Naive B cell (primary cell): ENCODE results near the gene DIAPH2. TPM values are rescaled to one million over a fixed set of nuclear protein-coding genes. Genes with fewer than 3 reads are reported as not detected.

ENCODE experiments used
- ATAC-seq, 2 donors: fragments of 150-1000 bp; cut with Tn5 transposase; 2 replicates each; pipeline ENCODE4 v1.10.0; 2021; ENCODE audit warnings: low read depth in 2 of 2, mild to moderate bottlenecking in 2 of 2, moderate library complexity in 2 of 2
- DNase-seq: peaks from one replicate; pipeline ENCODE4 v3.0.0; 2022
- H3K27ac Mint-ChIP-seq, 6 donors: one replicate each; pipeline ENCODE4 v1.8.0; 2020 to 2022; ENCODE audit warnings: mild to moderate bottlenecking in 6 of 6, mixed read lengths in 6 of 6, moderate library complexity in 5 of 6, inconsistent platforms in 2 of 6
- H3K27me3 Mint-ChIP-seq, 3 donors: one replicate each; pipeline ENCODE4 v1.8.0; 2021 to 2022; ENCODE audit warnings: mixed read lengths in 3 of 3, mild to moderate bottlenecking in 1 of 3
- H3K36me3 Mint-ChIP-seq, 2 donors: one replicate each; pipeline ENCODE4 v1.8.0; 2020 to 2022; ENCODE audit warnings: mixed read lengths in 2 of 2, inconsistent platforms in 1 of 2, mild to moderate bottlenecking in 1 of 2
- H3K4me1 Mint-ChIP-seq, 3 donors: one replicate each; pipeline ENCODE4 v1.8.0; 2020 to 2022; ENCODE audit warnings: mixed read lengths in 3 of 3, inconsistent platforms in 1 of 3, mild to moderate bottlenecking in 1 of 3, moderate library complexity in 1 of 3
- H3K4me3 Mint-ChIP-seq, 8 donors: one replicate each; pipeline ENCODE4 v1.8.0; 2020 to 2022; ENCODE audit warnings: mild to moderate bottlenecking in 8 of 8, mixed read lengths in 8 of 8, moderate library complexity in 8 of 8, inconsistent platforms in 2 of 8
- H3K9me3 Mint-ChIP-seq, 7 donors: one replicate each; pipeline ENCODE4 v1.8.0; 2020 to 2022; ENCODE audit warnings: mixed read lengths in 7 of 7, mild to moderate bottlenecking in 5 of 7, inconsistent platforms in 2 of 7, moderate library complexity in 1 of 7
- polyA plus RNA-seq, 6 donors: library from polyadenylated mRNA; unstranded; fragments of 300-500 nt; fragmentation: Illumina TruSeq; gene quantifications; one replicate each; pipeline ENCODE4 v1.2.3, GENCODE V29; 2021; ENCODE audit warnings: low read depth in 6 of 6

The DIAPH2 gene
- polyA plus RNA-seq, 6 donors from 2014 or later: 6.4 to 15.2 (median 9.9) TPM

DNA sequence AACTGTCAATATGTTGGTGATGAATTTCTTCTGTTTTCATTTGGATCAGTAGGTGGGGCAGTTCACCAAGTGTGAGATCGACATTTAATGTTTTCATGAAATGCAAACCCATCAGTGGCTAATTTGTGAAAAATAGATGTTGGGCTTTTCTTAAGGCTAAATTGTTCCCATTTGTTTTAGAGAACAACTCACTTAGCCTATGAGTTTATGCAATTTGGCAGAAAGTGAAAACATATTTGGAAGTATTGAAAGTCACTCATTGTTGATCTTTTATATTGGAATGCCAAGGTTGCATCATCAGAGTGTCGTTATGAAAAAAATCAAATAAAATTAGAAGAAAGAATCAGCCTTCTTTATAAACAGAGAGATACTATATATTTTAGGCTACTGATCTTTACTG is 331.5 kb downstream of the DIAPH2 start:
- no peaks in the 10 kb centered on the region for H3K36me3 Mint-ChIP-seq
- no peak for DNase-seq
- peaks cover 0 to 2% (median 0%) of the 10 kb centered on the region in 7 donors for H3K9me3 Mint-ChIP-seq
- H3K27me3 Mint-ChIP-seq: no peaks in the 10 kb centered on the region
- no peaks in the 10 kb centered on the region for H3K4me1 Mint-ChIP-seq
- H3K4me3 Mint-ChIP-seq: no peak overlapping the region
- no peak overlapping the region for H3K27ac Mint-ChIP-seq
- ATAC-seq: no peak

DNA sequence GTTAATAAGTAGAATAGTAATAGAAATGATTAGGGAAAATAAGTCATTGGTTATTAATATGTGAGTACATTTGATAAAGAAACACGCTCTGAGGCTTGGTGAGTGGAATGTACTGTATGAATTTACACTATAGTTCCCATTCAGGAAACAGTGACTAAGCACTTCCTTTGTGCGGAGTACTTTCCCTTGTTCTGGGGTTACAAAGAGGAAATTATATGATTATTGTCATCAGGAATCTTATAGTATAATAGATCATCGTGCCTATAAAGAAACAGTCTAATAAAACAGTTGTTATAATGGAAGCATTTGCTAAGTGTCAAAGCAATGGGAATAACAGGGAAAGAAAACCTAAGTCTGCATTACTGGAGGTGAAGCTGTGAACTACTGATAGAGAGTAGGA is 337.0 kb downstream of the DIAPH2 start:
- H3K9me3 Mint-ChIP-seq: peaks cover 0 to 2% (median 0%) of the 10 kb centered on the region in 7 donors
- H3K4me1 Mint-ChIP-seq: no peaks in the 10 kb centered on the region
- no peaks in the 10 kb centered on the region for H3K27me3 Mint-ChIP-seq
- DNase-seq: no peak
- no peaks in the 10 kb centered on the region for H3K36me3 Mint-ChIP-seq
- no peak overlapping the region for H3K4me3 Mint-ChIP-seq
- no peak for ATAC-seq
- no peak overlapping the region for H3K27ac Mint-ChIP-seq

DNA sequence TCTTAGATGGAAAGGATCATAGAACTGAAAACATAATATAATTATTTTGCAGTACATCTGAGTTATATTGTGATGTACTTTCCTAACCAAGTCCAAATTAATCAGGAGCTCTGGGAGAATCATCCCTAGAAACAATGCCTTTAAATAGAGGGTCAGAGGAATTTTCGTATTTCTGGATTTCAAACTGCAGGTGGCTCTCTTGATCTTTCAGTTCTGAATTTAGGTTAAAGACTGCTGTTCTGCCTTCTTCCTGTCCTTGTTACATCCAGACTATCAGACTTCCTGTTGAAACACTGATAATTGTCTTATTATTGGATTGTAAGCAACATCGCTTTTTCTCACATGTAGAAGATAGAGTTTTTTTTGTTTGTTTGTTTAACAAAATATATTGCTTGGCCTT is 341.8 kb downstream of the DIAPH2 start:
- no peak for ATAC-seq
- no peak overlapping the region for H3K27ac Mint-ChIP-seq
- peaks cover 0 to 1% (median 0%) of the 10 kb centered on the region in 7 donors for H3K9me3 Mint-ChIP-seq
- H3K27me3 Mint-ChIP-seq: no peaks in the 10 kb centered on the region
- no peaks in the 10 kb centered on the region for H3K36me3 Mint-ChIP-seq
- no peak for DNase-seq
- no peak overlapping the region for H3K4me3 Mint-ChIP-seq
- no peaks in the 10 kb centered on the region for H3K4me1 Mint-ChIP-seq

DNA sequence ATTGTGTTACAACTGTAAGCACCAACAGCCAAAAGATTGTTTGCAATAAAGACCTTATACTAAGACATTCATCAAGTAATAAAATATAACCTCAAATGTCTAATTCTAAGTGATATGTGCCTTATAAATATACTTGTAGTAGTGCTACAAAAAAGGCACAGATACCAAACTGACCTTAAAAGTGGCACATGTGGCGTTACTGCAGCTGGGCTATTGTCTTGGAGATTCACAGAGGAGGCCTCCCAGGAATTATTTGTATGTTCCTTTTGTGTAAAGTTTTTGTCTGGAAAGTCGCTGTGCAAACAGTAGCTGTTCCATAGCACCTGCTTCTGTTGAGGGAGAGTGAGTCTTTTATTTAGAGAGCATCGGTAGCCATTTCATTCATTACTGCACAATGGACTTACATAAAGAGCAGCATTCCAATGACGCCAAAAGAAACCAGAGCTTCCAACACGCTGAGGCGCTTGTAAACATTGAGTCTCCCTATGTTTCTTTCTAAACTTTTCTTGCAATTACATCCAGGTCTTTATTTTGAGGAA is 342.8 kb downstream of the DIAPH2 start:
- Mint-ChIP-seq H3K9me3 (peaks cover 0 to 1% (median 0%) of the 10 kb centered on the region in 7 donors), H3K36me3 (no peaks in the 10 kb centered on the region), H3K4me1 (no peaks in the 10 kb centered on the region), H3K4me3 (no peak overlapping the region), H3K27me3 (no peaks in the 10 kb centered on the region), H3K27ac (peak overlapping the region in 1 of 6 donors; percentile 54)
- DNase-seq: no peak
- ATAC-seq: no peak

DNA sequence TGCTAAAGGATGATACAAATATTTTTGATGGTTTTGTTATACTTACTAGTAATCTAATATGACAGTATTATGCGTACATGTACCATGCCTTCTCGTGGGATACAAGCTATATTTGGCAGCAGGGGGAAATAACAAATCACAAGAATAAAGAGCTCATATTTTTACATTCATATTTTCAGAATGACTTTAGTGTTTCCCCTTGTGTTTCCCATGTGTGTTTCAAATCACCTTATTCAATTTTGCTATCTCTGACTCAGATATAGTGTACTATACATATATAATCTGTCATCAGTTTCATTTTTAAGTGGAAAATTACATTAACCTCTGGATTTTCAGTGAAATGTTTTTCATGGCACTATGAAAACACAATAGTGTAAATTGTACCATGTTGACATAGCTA is 345.8 kb downstream of the DIAPH2 start:
- Mint-ChIP-seq H3K27me3 (no peaks in the 10 kb centered on the region), H3K9me3 (peaks cover 0 to 3% (median 0%) of the 10 kb centered on the region in 7 donors), H3K4me1 (no peaks in the 10 kb centered on the region), H3K27ac (no peak overlapping the region), H3K4me3 (no peak overlapping the region), H3K36me3 (no peaks in the 10 kb centered on the region)
- ATAC-seq: no peak
- DNase-seq: no peak

DNA sequence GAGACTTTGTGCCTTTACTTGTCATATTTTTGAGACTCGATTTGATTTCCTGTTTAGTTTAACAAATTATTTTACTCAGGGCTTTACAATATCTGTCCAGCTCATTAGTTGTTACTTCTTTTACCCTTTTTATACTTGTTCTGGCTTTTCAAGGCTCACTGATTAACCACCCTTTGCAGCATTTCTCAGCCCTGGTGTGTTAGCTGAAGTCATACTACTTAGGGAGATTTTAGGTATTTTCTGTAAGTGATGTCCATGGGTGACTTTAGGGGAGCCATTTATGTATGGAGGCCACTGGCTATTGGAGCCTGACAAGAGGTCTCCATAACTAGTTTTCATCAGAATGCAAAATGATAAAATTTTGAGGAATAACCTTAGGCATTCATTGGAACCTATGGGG is 346.3 kb downstream of the DIAPH2 start:
- Mint-ChIP-seq H3K27me3 (no peaks in the 10 kb centered on the region), H3K4me3 (no peak overlapping the region), H3K36me3 (no peaks in the 10 kb centered on the region), H3K27ac (no peak overlapping the region), H3K9me3 (peaks cover 0 to 4% (median 0%) of the 10 kb centered on the region in 7 donors), H3K4me1 (no peaks in the 10 kb centered on the region)
- ATAC-seq (no peak), DNase-seq (no peak)

DNA sequence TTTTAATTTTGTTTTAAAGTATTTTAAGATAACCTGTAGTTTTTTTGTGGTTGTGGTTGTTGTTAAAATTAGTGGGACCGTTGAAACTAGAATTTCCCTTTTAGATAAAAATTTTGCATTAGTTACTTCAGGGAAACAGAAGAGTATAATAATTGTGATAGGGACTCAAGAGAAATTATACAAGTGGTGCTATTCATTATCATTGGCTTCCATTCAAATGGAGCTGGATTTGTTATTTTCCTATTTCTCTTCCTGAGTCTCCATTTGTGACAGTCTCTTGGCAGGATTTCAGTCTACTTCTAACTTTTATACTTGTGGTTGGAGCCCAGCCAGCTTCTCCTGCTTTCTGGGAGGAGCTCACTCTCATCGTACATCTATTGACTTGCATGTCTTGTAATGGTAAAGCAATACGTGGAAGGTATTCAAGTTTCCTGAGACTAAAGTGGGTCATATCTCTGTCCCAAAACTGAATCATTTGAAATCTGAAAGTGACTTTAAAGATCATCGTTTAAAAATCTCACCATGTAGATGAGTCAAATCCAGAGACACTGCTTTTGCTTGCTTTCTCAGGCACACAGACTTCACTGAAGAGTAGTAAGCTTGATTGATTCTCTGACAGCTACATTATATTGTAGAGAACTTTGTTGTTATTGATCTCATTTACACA is 354.9 kb downstream of the DIAPH2 start:
- ATAC-seq: no peak
- Mint-ChIP-seq H3K27ac (peak overlapping the region in 1 of 6 donors; percentile 18), H3K4me1 (no peaks in the 10 kb centered on the region), H3K36me3 (peaks cover 0 to 6% of the 10 kb centered on the region in 2 donors), H3K9me3 (peaks cover 0 to 9% (median 0%) of the 10 kb centered on the region in 7 donors), H3K27me3 (no peaks in the 10 kb centered on the region), H3K4me3 (no peak overlapping the region)
- no peak for DNase-seq

DNA sequence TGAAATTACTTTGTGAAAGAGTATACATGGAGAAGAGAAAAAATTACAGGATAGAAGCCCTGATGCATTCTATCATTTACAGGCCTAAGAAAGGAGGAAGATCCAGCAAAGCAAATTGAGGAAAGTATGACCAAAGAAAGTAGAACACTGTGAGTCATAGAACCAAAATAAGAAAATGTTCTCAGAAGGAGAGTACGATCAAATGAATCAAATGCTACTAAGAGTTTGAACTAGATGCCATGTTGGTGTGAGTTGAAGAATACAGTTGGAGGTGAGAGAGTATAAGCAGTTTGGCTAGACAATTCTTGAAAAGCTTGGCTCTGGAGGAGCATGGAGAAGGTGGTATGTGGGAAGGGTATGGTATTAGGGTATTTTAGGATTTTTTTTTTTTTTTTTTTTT is 360.8 kb downstream of the DIAPH2 start:
- DNase-seq: no peak

DNA sequence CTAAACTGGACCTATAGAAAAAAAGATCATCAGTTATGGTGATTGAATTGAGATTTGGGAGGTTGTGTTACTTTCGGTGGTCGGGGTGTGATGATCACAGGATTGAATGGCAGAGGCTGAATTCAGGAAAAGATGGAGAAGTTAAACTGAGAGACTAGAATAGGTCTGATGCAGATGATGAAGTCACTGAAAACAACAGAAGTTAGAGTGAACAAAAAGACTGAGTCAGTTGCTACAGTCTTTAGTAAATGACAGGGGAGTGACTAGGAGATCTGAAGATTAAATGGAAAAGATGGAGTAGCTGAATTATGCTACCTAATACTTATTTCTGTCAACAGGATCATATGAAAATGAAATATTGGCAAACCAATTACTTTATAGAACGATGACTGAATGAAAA is 362.2 kb downstream of the DIAPH2 start:
- ATAC-seq (no peak), DNase-seq (no peak)
- peaks cover 0 to 1% (median 0%) of the 10 kb centered on the region in 7 donors for H3K9me3 Mint-ChIP-seq
- H3K4me3 Mint-ChIP-seq: no peak overlapping the region
- H3K4me1 Mint-ChIP-seq: no peaks in the 10 kb centered on the region
- H3K27me3 Mint-ChIP-seq: no peaks in the 10 kb centered on the region
- H3K27ac Mint-ChIP-seq: no peak overlapping the region
- no peaks in the 10 kb centered on the region for H3K36me3 Mint-ChIP-seq

More for the DNA sequence above, 360.8 kb downstream of the DIAPH2 start:
- Mint-ChIP-seq H3K36me3 (no peaks in the 10 kb centered on the region), H3K9me3 (no peaks in the 10 kb centered on the region), H3K27ac (no peak overlapping the region), H3K27me3 (no peaks in the 10 kb centered on the region), H3K4me3 (no peak overlapping the region), H3K4me1 (no peaks in the 10 kb centered on the region)
- ATAC-seq: no peak

DNA sequence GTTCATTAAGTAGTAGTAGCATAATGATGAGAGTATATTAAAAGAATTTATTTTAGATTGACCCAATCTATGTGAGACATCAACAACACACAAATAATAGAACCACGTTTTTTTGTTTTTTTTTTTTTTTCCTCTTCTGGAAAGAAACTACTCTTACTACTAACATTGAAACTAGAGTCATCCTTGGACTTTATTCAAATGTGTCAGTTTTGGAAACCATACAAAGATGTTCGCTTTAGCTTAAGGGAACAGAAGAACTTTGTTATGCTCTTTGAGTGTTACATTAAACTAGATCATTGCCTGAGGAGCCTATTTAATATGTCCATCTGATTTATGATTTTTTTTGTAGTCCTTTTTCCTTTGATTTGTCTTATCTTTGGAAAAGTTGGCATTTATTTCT is 365.8 kb downstream of the DIAPH2 start:
- ATAC-seq: no peak
- H3K9me3 Mint-ChIP-seq: peaks cover 0 to 5% (median 0%) of the 10 kb centered on the region in 7 donors
- H3K4me3 Mint-ChIP-seq: no peak overlapping the region
- H3K36me3 Mint-ChIP-seq: no peaks in the 10 kb centered on the region
- H3K4me1 Mint-ChIP-seq: no peaks in the 10 kb centered on the region
- no peak overlapping the region for H3K27ac Mint-ChIP-seq
- DNase-seq: no peak
- H3K27me3 Mint-ChIP-seq: no peaks in the 10 kb centered on the region

DNA sequence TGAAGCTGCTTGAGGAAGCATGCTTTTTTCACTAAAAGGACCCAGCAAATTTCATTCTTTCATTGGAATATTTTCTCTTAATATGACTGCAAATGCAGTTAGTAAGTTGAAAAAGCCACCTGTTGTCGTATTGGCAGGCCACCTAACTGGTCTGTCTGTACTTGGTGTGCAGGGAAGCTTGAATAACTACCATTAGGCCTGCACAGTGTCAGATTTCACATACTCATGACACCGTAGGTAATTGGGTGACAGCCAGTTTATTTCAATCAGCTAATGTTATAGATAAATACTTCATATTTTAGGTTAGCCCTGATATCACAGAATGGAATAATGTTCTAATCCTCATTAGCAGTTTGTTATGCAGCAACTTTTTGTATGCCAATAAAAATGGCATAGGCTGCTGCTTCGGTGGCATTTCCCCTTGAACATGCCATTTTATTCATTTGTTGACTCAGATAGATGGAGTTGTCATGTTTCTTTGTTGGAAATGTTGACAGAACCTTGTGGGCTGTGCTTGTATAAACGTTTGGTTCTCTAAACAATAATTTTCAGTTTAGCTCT is 372.8 kb downstream of the DIAPH2 start:
- no peak overlapping the region for H3K4me3 Mint-ChIP-seq
- H3K27me3 Mint-ChIP-seq: no peaks in the 10 kb centered on the region
- H3K27ac Mint-ChIP-seq: no peak overlapping the region
- no peaks in the 10 kb centered on the region for H3K9me3 Mint-ChIP-seq
- peaks cover 0 to 4% (median 0%) of the 10 kb centered on the region in 3 donors for H3K4me1 Mint-ChIP-seq
- DNase-seq (no peak), ATAC-seq (no peak)
- H3K36me3 Mint-ChIP-seq: no peaks in the 10 kb centered on the region

DNA sequence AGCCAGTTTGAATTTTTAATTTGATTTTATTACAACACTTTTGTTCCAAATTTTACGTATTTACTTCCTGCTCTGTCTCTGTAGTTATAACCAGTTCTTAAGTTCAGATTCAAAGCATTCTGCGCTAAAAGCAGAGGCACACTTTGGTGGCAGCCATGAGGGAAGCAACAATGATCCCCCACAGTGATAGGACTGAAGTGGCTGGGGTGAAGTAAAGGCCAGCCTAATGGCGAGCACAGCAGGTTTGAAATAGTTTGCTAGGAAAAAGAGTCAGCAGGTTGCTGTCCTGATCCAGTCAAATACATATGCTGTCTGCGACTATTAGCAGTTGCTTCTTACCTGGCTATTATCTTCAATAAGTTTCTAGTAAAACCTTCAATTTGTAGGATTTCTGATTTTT is 375.4 kb downstream of the DIAPH2 start:
- Mint-ChIP-seq H3K9me3 (no peaks in the 10 kb centered on the region), H3K36me3 (no peaks in the 10 kb centered on the region), H3K27ac (no peak overlapping the region), H3K4me3 (no peak overlapping the region), H3K4me1 (peaks cover 0 to 6% (median 0%) of the 10 kb centered on the region in 3 donors), H3K27me3 (no peaks in the 10 kb centered on the region)
- ATAC-seq (no peak), DNase-seq (no peak)

DNA sequence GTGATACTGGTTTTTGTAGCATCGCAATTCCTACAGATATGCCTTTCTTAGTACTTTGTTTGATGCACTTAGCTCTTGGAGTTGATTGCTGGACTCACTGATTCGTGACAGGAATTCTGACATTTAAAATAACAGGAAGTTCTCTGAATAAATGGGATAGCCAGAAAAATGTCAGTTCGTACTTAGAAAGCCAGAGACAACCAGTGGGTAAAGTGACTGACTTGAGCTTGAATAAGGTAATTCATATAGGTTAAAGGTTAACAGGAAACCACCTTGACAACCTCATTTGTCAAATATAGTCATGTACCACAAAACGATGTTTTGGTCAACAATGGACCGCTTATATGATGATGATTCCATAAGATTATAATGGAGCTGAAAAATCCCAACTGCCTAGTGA is 380.4 kb downstream of the DIAPH2 start:
- H3K27me3 Mint-ChIP-seq: no peaks in the 10 kb centered on the region
- H3K9me3 Mint-ChIP-seq: no peaks in the 10 kb centered on the region
- DNase-seq (no peak), ATAC-seq (no peak)
- H3K36me3 Mint-ChIP-seq: no peaks in the 10 kb centered on the region
- H3K4me3 Mint-ChIP-seq: no peak overlapping the region
- no peak overlapping the region for H3K27ac Mint-ChIP-seq
- H3K4me1 Mint-ChIP-seq: peaks cover 0 to 6% (median 0%) of the 10 kb centered on the region in 3 donors

DNA sequence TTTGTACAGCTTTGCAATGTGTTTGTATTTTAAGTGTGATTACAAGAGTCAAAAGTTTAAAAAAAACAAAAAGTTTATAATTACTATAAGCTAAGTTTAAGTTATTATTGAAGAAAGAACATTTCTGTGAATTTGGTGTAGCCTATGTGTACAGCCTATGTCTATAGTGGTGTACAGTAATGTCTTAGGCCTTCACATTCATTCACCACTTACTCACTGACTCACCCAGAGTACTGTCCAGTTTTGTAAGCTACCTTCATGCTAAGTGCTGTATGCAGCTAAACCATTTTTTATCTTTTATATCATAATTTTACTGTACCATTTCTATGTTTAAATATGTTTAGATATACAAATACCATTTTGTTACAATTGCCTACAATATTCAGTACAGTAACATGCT is 381.3 kb downstream of the DIAPH2 start:
- no peak overlapping the region for H3K27ac Mint-ChIP-seq

More for the DNA sequence above, 381.3 kb downstream of the DIAPH2 start:
- ATAC-seq (no peak), DNase-seq (no peak)
- Mint-ChIP-seq H3K4me1 (peaks cover 0 to 6% (median 0%) of the 10 kb centered on the region in 3 donors), H3K36me3 (no peaks in the 10 kb centered on the region), H3K9me3 (no peaks in the 10 kb centered on the region), H3K4me3 (no peak overlapping the region), H3K27me3 (no peaks in the 10 kb centered on the region)
